T-cell (primary cell): Measurements from ENCODE around the gene MSLN. TPM values are rescaled to one million over a fixed set of nuclear protein-coding genes. Genes with fewer than 3 reads are reported as not detected.

Source experiments
- ATAC-seq, 4 experiments: fragments of 200-7000 bp in 3 of 4; fragments of 150-1000 bp in 1 of 4; cut with Tn5 transposase; replicated peaks in 1 of 4; 1 replicate in 3 of 4; 2 replicates in 1 of 4; pipeline ENCODE4 v1.10.0; 2021; ENCODE audit warnings: moderate library complexity in 3 of 4, mild to moderate bottlenecking in 2 of 4, moderate number of reproducible peaks in 1 of 4
- CTCF ChIA-PET, 2 donors: fragments of 300-600 bp; sonication (Branson Sonifier 250); formaldehyde crosslinking; loops; one replicate each; lab custom pipeline; 2022; ENCODE audit warnings: antibody characterized with exemption in 2 of 2; lab: Charles Lee
- POLR2A ChIA-PET, 2 donors: fragments of 300-600 bp; sonication (Branson Sonifier 250); formaldehyde crosslinking; loops; one replicate each; lab custom pipeline; 2022; ENCODE audit warnings: antibody characterized with exemption in 2 of 2; lab: Charles Lee
- DNase-seq, 35 experiments: peaks; one replicate each; pipeline versions ENCODE4 v3.0.0 to v3.0.0-alpha.2; 2013 to 2023
- H3K27ac ChIP-seq: one replicate; pipeline ENCODE4 v1.5.1; 2013; ENCODE audit warnings: low read length
- H3K27me3 ChIP-seq, 2 experiments: replicated peaks in 1 of 2; 1 replicate in 1 of 2; 2 replicates in 1 of 2; pipeline versions ENCODE4 v1.6.1 to v1.7.0; 2013; ENCODE audit warnings: low read length in 1 of 2, mixed read lengths in 1 of 2; ENCODE audit not compliant: control insufficient read depth in 2 of 2, insufficient read depth in 2 of 2; ENCODE audit errors: extremely low read depth in 1 of 2
- H3K36me3 ChIP-seq, 2 donors: 1 replicate in 1 of 2; 2 replicates in 1 of 2; pipeline versions ENCODE4 v1.6.1 to v1.7.0; 2013; ENCODE audit warnings: low read length in 1 of 2; ENCODE audit not compliant: control insufficient read depth in 2 of 2, insufficient read depth in 1 of 2; ENCODE audit errors: extremely low read depth in 1 of 2
- H3K4me1 ChIP-seq, 2 experiments: 1 replicate in 1 of 2; 2 replicates in 1 of 2; pipeline versions ENCODE4 v1.6.1 to v1.7.0; 2013; ENCODE audit warnings: low read length in 2 of 2, mixed read lengths in 1 of 2; ENCODE audit not compliant: insufficient read depth in 2 of 2, control insufficient read depth in 1 of 2; ENCODE audit errors: extremely low read depth in 1 of 2
- H3K4me3 ChIP-seq, 2 donors: 1 replicate in 1 of 2; 2 replicates in 1 of 2; pipeline versions ENCODE4 v1.5.1 to v1.7.0; 2013; ENCODE audit warnings: mild to moderate bottlenecking in 2 of 2, low read length in 1 of 2, moderate library complexity in 1 of 2; ENCODE audit not compliant: control insufficient read depth in 1 of 2; ENCODE audit errors: extremely low read depth in 1 of 2
- H3K9me3 ChIP-seq: 2 replicates; pipeline ENCODE4 v1.7.0; 2013
- H3K27ac Mint-ChIP-seq, 2 donors: one replicate each; pipeline ENCODE4 v1.8.0; 2020 to 2021; ENCODE audit warnings: mild to moderate bottlenecking in 2 of 2, mixed read lengths in 2 of 2
- H3K27me3 Mint-ChIP-seq, 2 donors: one replicate each; pipeline ENCODE4 v1.8.0; 2021 to 2022; ENCODE audit warnings: mixed read lengths in 2 of 2
- H3K36me3 Mint-ChIP-seq: one replicate; pipeline ENCODE4 v1.8.0; 2021; ENCODE audit warnings: mixed read lengths
- H3K4me1 Mint-ChIP-seq, 3 donors: one replicate each; pipeline ENCODE4 v1.8.0; 2020 to 2022; ENCODE audit warnings: mixed read lengths in 3 of 3, mild to moderate bottlenecking in 1 of 3
- H3K4me3 Mint-ChIP-seq, 3 donors: one replicate each; pipeline ENCODE4 v1.8.0; 2020 to 2022; ENCODE audit warnings: mild to moderate bottlenecking in 3 of 3, mixed read lengths in 3 of 3, moderate library complexity in 3 of 3
- H3K9me3 Mint-ChIP-seq, 3 donors: one replicate each; pipeline ENCODE4 v1.8.0; 2020 to 2022; ENCODE audit warnings: mixed read lengths in 3 of 3
- WGBS: methylation state at CpG from one replicate; pipeline ENCODE4 v1.1.5; 2013; ENCODE audit warnings: missing lambda C conversion rate; ENCODE audit not compliant: insufficient coverage; 5-methylcytosine and 5-hydroxymethylcytosine counted together
- total RNA-seq, 35 experiments: library from RNA in 6 of 35; stranded (reverse) in 6 of 35; fragments of 120-200 nt in 1 of 35; gene quantifications; one replicate each; pipeline versions ENCODE4 v1.2.1 to v1.2.4 and lab custom pipeline; 2013 to 2026

Gene MSLN
- total RNA-seq, 5 donors from 2014 or later (not counting 1 experiment from before 2014, with no cell fraction given) = 0.55 to 0.60 TPM; not detected in 3

DNA sequence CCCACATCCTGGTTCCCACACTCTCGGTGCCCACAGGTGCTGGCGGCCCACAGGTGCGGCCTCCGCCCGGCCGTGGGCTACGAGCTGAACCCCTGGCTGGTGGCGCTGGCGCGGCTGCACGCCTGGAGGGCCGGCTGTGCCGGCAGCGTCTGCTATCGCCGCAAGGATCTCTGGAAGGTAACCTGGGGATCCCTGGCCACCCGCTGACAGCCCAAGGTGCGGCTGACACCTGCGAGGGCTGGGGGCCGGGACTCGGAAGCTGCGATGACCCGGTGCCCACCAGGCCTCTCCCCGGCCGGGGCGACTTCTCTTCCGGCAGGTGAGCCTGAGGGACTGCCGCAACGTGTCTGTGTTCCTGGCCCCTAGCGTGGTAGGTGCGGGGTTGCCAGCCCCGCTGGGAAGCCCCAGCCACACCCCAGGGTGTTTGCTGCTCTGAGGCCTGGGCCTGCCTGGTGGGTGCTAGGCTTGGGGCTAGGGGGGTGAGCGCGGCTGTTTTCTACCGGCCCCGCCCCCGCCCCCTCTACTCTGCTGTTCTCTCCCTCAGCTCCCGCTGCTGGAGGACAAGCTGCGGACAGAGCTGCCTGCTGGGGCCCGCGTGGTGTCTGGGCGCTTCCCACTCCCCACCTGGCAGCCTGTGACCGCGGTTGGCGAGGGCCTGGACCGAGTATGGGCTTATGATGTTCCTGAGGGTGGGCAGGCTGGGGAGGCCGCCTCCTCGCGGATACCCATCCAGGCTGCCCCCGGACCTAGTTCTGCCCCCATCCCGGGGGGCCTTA is 38.6 kb upstream of the MSLN start:
- Histone ChIP-seq H3K27me3 (peaks cover 0 to 12% of the 10 kb centered on the region in 2 experiments), H3K27ac (peak overlapping the region; percentile 69), H3K9me3 (no peaks in the 10 kb centered on the region), H3K4me1 (peaks cover 5 to 58% of the 10 kb centered on the region in 2 experiments), H3K4me3 (peak overlapping the region; percentile 18 to 36), H3K36me3 (no peaks in the 10 kb centered on the region)
- CTCF ChIA-PET = interaction anchor here in 1 of 2 donors (2.0 kb wide), 1 partner anchor 10 kb away, joined by 5 read pairs; no protein-coding TSS in a partner anchor
- peaks cover 19 to 26% (median 20%) of the 10 kb centered on the region in 3 donors for H3K4me1 Mint-ChIP-seq
- DNase-seq (peak in 12 of 35 experiments; percentile 14 to 66 (median 34)), ATAC-seq (peak in 2 of 4 experiments; percentile 27 to 48)
- H3K27ac Mint-ChIP-seq = no peak overlapping the region
- 29% methylated on average over 37 of the region's 51 CpGs for WGBS
- no peaks in the 10 kb centered on the region for H3K27me3 Mint-ChIP-seq
- no peaks in the 10 kb centered on the region for H3K9me3 Mint-ChIP-seq
- H3K36me3 Mint-ChIP-seq = no peaks in the 10 kb centered on the region
- peak overlapping the region; percentile 46 to 64 (median 63) for H3K4me3 Mint-ChIP-seq
- POLR2A ChIA-PET = interaction anchor here in 1 of 2 donors (0.6 kb wide), 1 partner anchor 248 kb away, joined by 3 read pairs; no protein-coding TSS in a partner anchor

DNA sequence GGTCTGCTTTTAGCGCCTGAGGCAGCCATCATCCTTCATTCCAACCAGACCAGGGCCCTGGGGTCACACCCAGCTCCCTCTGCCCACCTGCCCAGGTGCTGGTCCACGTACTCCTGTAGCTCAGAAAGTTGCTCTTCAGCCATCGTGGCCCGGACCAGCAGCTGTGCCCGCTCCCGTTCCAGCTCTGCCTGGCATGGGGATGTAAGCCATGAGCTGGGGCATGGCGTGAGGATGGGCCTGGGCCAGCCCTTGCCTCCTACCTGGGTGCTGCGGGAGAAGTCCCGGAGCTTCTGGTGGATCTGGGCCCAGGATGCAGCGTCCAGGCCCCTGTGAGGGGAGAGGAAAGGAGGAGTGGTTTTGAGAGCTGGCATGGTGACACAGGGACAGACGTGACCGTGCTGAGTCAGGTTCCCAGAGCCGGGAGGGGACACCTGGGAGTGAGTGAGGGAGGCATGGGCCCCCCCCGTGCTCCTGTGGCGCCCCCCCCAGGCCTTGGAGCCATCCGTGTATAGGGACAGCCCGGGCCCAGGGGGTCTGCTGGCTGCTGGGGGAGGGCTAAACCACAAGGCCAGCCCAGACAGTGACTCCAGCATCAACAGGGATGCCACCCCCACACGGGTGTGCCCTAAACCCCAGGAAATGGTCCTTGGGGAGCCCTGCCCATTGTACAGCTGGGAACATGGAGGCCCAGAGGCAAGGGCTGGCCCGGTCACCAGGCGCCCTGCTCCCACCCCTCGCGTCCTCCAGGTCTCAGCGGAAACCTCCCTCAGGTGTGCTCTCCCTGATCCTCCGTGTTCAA is 37.5 kb upstream of the MSLN start:
- Mint-ChIP-seq H3K27me3 (no peaks in the 10 kb centered on the region), H3K9me3 (no peaks in the 10 kb centered on the region), H3K4me3 (peak overlapping the region; percentile 24 to 64 (median 25)), H3K36me3 (no peaks in the 10 kb centered on the region), H3K27ac (peak overlapping the region in 1 of 2 donors; percentile 43), H3K4me1 (peaks cover 19 to 26% (median 20%) of the 10 kb centered on the region in 3 donors)
- ChIA-PET POLR2A (no interaction called here), CTCF (no interaction called here)
- DNase-seq = no peak
- 89% methylated on average over 20 of the region's 24 CpGs for WGBS
- Histone ChIP-seq H3K9me3 (no peaks in the 10 kb centered on the region), H3K27me3 (peaks cover 0 to 8% of the 10 kb centered on the region in 2 experiments), H3K4me3 (no peak overlapping the region), H3K27ac (peak overlapping the region; percentile 69), H3K36me3 (no peaks in the 10 kb centered on the region), H3K4me1 (peaks cover 5 to 66% of the 10 kb centered on the region in 2 experiments)
- ATAC-seq = no peak

DNA sequence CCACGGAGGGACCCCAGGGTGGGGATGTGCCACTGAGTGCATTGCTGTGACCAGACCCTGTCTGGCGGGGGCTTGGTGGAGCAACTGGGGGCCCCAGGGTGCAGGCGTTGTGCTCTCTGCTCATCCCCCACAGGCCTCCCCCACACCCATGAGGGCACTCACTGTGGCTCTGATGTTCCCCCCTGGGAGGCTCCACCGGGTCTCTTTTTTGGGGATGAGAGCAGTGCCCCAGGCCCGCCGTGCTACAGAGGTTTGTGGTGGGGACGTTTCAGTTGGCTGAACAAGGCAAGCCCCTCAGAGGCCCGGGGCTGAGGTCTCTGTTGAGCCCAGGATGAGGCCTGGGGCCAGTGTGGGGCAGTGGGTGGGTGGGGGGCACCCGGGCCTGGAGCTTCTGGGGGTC is 36.8 kb upstream of the MSLN start:
- CTCF ChIA-PET = no interaction called here
- Mint-ChIP-seq H3K36me3 (no peaks in the 10 kb centered on the region), H3K4me1 (peaks cover 19 to 28% (median 20%) of the 10 kb centered on the region in 3 donors), H3K27me3 (no peaks in the 10 kb centered on the region), H3K4me3 (peak overlapping the region in 1 of 3 donors; percentile 25), H3K27ac (no peak overlapping the region), H3K9me3 (no peaks in the 10 kb centered on the region)
- Histone ChIP-seq H3K36me3 (no peaks in the 10 kb centered on the region), H3K9me3 (no peaks in the 10 kb centered on the region), H3K27me3 (peaks cover 0 to 3% of the 10 kb centered on the region in 2 experiments), H3K27ac (no peak overlapping the region), H3K4me1 (peaks cover 5 to 67% of the 10 kb centered on the region in 2 experiments), H3K4me3 (no peak overlapping the region)
- 89% methylated on average over 6 of the region's 9 CpGs for WGBS
- ATAC-seq (no peak), DNase-seq (no peak)
- POLR2A ChIA-PET = no interaction called here

DNA sequence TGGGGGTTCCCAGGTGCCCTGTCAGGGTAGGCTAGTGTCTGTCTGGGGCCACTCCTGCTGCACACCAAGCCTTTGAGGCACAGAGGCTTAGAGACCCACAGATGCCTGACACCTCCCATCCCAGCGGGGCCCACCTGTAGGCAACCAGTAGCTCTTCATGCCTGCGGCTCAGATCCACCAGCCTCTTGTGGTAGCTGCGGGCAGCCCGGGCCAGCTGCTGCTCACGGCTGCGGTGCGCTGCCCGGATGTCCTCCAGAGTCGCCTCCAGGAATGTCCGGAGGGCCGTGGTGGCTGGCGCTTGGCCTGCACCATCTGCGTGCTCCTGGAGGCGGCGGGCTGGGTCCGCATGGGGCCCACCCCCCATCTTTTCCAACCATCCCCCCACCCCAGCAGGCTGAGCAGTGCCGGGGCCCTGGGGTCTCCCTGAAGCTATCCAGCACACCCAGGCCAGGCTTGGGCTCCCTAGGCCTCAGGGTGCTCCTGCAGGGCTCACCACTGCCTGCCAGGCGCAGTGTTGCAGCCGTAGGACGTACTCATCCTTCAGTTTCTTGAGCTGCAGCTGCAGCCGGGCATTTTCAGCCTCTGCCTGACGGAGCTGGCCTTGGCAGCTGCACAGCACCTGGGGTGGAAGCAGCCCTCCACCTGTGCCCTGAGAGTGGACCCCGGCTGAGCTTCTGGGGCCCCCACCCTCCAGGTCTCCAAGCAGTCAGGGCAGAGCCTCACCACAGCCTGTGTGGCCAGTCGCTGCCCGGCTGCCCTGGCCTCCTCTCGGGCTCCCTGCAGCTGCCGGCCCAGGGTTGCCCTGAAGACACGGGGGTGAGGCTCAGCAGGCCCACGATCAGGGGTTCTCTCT is 36.1 kb upstream of the MSLN start:
- H3K4me1 ChIP-seq = peaks cover 5 to 62% of the 10 kb centered on the region in 2 experiments
- Mint-ChIP-seq H3K27ac (no peak overlapping the region), H3K9me3 (no peaks in the 10 kb centered on the region), H3K4me1 (peaks cover 13 to 23% (median 15%) of the 10 kb centered on the region in 3 donors), H3K27me3 (no peaks in the 10 kb centered on the region), H3K36me3 (no peaks in the 10 kb centered on the region), H3K4me3 (no peak overlapping the region)
- H3K4me3 ChIP-seq = no peak overlapping the region
- H3K36me3 ChIP-seq = no peaks in the 10 kb centered on the region
- H3K27me3 ChIP-seq = peaks cover 0 to 3% of the 10 kb centered on the region in 2 experiments
- no peak for DNase-seq
- ChIA-PET POLR2A (no interaction called here), CTCF (interaction anchor here in 1 of 2 donors (1.5 kb wide), 1 partner anchor 12 kb away, joined by 5 read pairs; no protein-coding TSS in a partner anchor)
- H3K9me3 ChIP-seq = no peaks in the 10 kb centered on the region
- ATAC-seq = no peak
- 82% methylated on average over 22 of the region's 29 CpGs for WGBS
- H3K27ac ChIP-seq = no peak overlapping the region

DNA sequence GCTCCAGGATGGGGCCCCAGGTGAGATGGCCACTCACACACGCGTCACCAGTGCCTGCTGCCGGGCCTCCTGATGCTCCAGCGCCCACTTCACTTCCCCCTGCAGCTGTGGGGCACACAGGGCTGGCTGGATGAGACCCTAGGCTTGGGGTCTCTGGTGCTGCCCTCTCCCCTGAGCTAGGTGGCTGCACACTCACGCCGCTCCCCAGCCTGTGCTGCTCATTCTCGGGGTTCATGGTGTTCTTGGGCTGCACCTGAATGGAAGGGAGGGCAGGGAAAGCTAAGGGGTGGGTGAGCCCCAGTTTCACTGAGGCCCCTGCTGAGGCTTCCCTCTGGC is 35.5 kb upstream of the MSLN start:
- POLR2A ChIA-PET = interaction anchor here in 1 of 2 donors (1.1 kb wide), 1 partner anchor 9 kb away, joined by 3 read pairs; no protein-coding TSS in a partner anchor
- H3K27ac Mint-ChIP-seq = peak overlapping the region; percentile 16 to 27

More for the DNA sequence above, 35.5 kb upstream of the MSLN start:
- H3K4me3 ChIP-seq = no peak overlapping the region
- Mint-ChIP-seq H3K4me1 (peaks cover 11 to 17% (median 11%) of the 10 kb centered on the region in 3 donors), H3K36me3 (no peaks in the 10 kb centered on the region), H3K4me3 (no peak overlapping the region), H3K27me3 (no peaks in the 10 kb centered on the region), H3K9me3 (no peaks in the 10 kb centered on the region)
- no peak overlapping the region for H3K27ac ChIP-seq
- H3K27me3 ChIP-seq = peaks cover 0 to 3% of the 10 kb centered on the region in 2 experiments
- WGBS = 79% methylated on average over 7 of the region's 7 CpGs
- peaks cover 3 to 56% of the 10 kb centered on the region in 2 experiments for H3K4me1 ChIP-seq
- DNase-seq (no peak), ATAC-seq (no peak)
- H3K36me3 ChIP-seq = peaks cover 0 to 2% of the 10 kb centered on the region in 2 donors
- H3K9me3 ChIP-seq = no peaks in the 10 kb centered on the region
- CTCF ChIA-PET = interaction anchor here in 1 of 2 donors (1.5 kb wide), 1 partner anchor 13 kb away, joined by 5 read pairs; no protein-coding TSS in a partner anchor
